ENCODE measurements around the gene LRRC2.
A peak's percentile ranks its signal among the peaks of the same experiment; 100 is the strongest.

DNA sequence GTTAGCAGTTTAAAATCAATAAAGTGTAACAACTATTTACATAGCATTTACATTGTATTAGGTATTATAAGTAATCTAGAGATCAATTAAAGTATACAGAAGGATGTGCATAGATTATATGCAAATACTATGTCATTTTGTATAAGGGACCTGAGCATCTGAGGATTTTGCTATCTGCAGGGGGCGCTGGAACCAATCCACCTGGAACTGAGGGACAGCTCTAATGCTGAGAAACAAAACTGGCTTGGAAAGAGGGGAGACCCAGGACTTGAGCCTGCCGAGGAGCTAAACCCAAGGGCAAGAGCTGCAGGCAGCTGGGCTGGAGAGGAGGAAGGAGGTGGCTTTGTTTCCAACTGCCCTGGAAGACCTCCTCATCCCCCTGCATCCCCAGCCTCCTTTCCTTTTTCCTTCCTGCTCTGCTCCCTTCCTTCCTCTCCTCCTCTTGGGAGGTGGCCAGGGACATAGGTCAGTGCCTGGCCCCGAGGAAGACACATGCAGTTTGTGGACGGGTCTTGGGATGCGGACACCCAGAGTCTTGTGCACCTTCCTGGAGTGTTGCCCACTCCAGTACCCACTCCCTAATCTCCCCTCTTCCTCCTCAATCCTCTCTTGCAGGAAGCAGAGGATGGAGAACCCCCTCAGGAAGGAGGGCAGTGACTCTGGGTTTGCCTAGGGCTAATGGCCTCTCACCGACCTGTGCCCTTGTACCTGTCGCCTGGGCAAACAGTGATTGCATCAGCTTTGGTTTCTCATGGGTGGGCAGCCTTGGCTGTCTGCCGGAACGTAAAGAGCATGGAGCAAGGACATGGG is 69.2 kb downstream of the LRRC2 start:
- TF ChIP-seq, protein P1, sequence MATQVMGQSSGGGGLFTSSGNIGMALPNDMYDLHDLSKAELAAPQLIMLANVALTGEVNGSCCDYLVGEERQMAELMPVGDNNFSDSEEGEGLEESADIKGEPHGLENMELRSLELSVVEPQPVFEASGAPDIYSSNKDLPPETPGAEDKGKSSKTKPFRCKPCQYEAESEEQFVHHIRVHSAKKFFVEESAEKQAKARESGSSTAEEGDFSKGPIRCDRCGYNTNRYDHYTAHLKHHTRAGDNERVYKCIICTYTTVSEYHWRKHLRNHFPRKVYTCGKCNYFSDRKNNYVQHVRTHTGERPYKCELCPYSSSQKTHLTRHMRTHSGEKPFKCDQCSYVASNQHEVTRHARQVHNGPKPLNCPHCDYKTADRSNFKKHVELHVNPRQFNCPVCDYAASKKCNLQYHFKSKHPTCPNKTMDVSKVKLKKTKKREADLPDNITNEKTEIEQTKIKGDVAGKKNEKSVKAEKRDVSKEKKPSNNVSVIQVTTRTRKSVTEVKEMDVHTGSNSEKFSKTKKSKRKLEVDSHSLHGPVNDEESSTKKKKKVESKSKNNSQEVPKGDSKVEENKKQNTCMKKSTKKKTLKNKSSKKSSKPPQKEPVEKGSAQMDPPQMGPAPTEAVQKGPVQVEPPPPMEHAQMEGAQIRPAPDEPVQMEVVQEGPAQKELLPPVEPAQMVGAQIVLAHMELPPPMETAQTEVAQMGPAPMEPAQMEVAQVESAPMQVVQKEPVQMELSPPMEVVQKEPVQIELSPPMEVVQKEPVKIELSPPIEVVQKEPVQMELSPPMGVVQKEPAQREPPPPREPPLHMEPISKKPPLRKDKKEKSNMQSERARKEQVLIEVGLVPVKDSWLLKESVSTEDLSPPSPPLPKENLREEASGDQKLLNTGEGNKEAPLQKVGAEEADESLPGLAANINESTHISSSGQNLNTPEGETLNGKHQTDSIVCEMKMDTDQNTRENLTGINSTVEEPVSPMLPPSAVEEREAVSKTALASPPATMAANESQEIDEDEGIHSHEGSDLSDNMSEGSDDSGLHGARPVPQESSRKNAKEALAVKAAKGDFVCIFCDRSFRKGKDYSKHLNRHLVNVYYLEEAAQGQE (IDR thresholded peaks at IDR 0.05; ENCODE audit: insufficient replicate concordance, low read depth) = no peak
- TF ChIP-seq CTCF (IDR thresholded peaks at IDR 0.05; ENCODE audit: insufficient read depth, low read length) (peak; percentile 6), POLR2AphosphoS5 (IDR thresholded peaks at IDR 0.05; ENCODE audit: low read depth) (no peak), GABPA (IDR thresholded peaks at IDR 0.05; ENCODE audit: low read depth) (no peak), SPI1 (IDR thresholded peaks at IDR 0.05; ENCODE audit: borderline replicate concordance, low read depth) (no peak)

All from HL-60 (cell line).